Gastrocnemius medialis (tissue), 4 donors: ENCODE measurements around the gene FRAS1.

Experiments used
- CTCF ChIP-seq, 5 experiments: fragments of 450-650 bp in 3 of 5; fragments of 200-600 bp in 2 of 5; sonication (generic) in 2 of 5; IDR thresholded peaks in 4 of 5; conservative IDR thresholded peaks in 1 of 5; 1 replicate in 4 of 5; 2 replicates in 1 of 5; pipeline ENCODE4 v1.5.1; 2016 to 2019; ENCODE audit warnings: antibody characterized with exemption in 5 of 5, mild to moderate bottlenecking in 3 of 5, moderate library complexity in 3 of 5
- POLR2A ChIP-seq, 2 donors: fragments of 450-650 bp; IDR thresholded peaks; one replicate each; pipeline ENCODE4 v1.6.1; 2017; ENCODE audit warnings: antibody characterized with exemption in 2 of 2, mild to moderate bottlenecking in 2 of 2, moderate library complexity in 2 of 2

DNA sequence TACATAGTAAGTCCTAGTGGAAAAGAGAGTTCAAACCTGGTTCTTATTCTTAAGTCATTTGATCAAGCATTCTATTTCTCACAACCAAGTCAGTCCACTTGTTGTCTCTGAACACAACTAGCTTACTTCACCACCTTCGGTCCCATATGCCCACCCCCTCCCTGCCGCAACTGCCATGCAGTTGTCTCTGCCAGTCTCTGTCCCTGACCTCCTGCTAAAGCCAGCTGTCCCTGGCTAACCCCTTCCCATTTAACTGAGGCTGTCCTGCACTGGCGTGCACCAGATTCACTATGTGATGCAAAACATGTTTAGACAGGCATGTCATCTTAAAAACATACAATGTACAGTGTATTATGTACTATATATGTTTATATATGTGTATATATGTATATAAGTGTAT, 12.7 kb downstream of the FRAS1 start:
- no peak for TF ChIP-seq CTCF (IDR thresholded peaks at IDR 0.05 in 4 of 5, conservative IDR thresholded peaks at IDR 0.05 in 1 of 5)
- TF ChIP-seq POLR2A (IDR thresholded peaks at IDR 0.05), result no peak
